CD14-positive monocyte (primary cell): ENCODE results near the gene LCAT. TPM values are rescaled to one million over a fixed set of nuclear protein-coding genes. Genes with fewer than 3 reads are reported as not detected.

Experiments used
- DNase-seq, 3 donors: peaks; one replicate each; pipeline ENCODE4 v3.0.0-alpha.2; 2011 to 2022
- H2AFZ ChIP-seq: 2 replicates; pipeline ENCODE4 v1.6.0; 2012; ENCODE audit warnings: mild to moderate bottlenecking, low read depth, low read length, inconsistent platforms; ENCODE audit not compliant: insufficient read depth, poor library complexity, severe bottlenecking
- H3K27ac ChIP-seq, 2 donors: 1 replicate in 1 of 2; 2 replicates in 1 of 2; pipeline ENCODE4 v1.5.1; 2012 to 2013; ENCODE audit warnings: low read length in 2 of 2, control low read depth in 1 of 2, inconsistent platforms in 1 of 2, low read depth in 1 of 2, mild to moderate bottlenecking in 1 of 2
- H3K27me3 ChIP-seq, 2 donors: one replicate each; pipeline versions ENCODE4 v1.6.0 to v1.6.1; 2011 to 2013; ENCODE audit warnings: low read length in 2 of 2; ENCODE audit not compliant: control insufficient read depth in 2 of 2, insufficient read depth in 2 of 2
- H3K36me3 ChIP-seq, 2 donors: replicated peaks in 1 of 2; 1 replicate in 1 of 2; 2 replicates in 1 of 2; pipeline versions ENCODE4 v1.5.1 to v1.6.1; 2012 to 2013; ENCODE audit warnings: low read length in 2 of 2, control low read depth in 1 of 2, inconsistent platforms in 1 of 2, mild to moderate bottlenecking in 1 of 2; ENCODE audit not compliant: insufficient read depth in 2 of 2, control insufficient read depth in 1 of 2
- H3K4me1 ChIP-seq, 2 donors: 1 replicate in 1 of 2; 2 replicates in 1 of 2; pipeline versions ENCODE4 v1.5.1 to v1.6.1; 2012 to 2013; ENCODE audit warnings: low read length in 2 of 2, control low read depth in 1 of 2, inconsistent platforms in 1 of 2, mild to moderate bottlenecking in 1 of 2, moderate library complexity in 1 of 2; ENCODE audit not compliant: insufficient read depth in 2 of 2, control insufficient read depth in 1 of 2
- H3K4me2 ChIP-seq: replicated peaks from 2 replicates; pipeline ENCODE3; 2012; ENCODE audit warnings: low read length, moderate library complexity, mild to moderate bottlenecking; ENCODE audit not compliant: poor library complexity, severe bottlenecking; ENCODE audit errors: extremely low read depth
- H3K4me3 ChIP-seq, 3 experiments: fragments of 200-600 bp in 1 of 3; sonication (generic) in 1 of 3; replicated peaks in 1 of 3; 1 replicate in 2 of 3; 2 replicates in 1 of 3; pipeline ENCODE4 v1.5.1; 2011 to 2013; ENCODE audit warnings: low read length in 3 of 3, mild to moderate bottlenecking in 3 of 3, control low read depth in 2 of 3, low read depth in 2 of 3, inconsistent platforms in 1 of 3, moderate library complexity in 1 of 3
- H3K79me2 ChIP-seq: 2 replicates; pipeline ENCODE4 v1.6.0; 2012; ENCODE audit warnings: mild to moderate bottlenecking, control low read depth, inconsistent platforms, low read length, moderate library complexity; ENCODE audit not compliant: insufficient read depth
- H3K9ac ChIP-seq: 2 replicates; pipeline ENCODE4 v1.6.0; 2017; ENCODE audit warnings: low read length, mild to moderate bottlenecking; ENCODE audit not compliant: insufficient read depth, poor library complexity, severe bottlenecking
- H3K9me3 ChIP-seq, 2 donors: replicated peaks in 1 of 2; 1 replicate in 1 of 2; 2 replicates in 1 of 2; pipeline versions ENCODE4 v1.5.1 to v1.6.1; 2012 to 2013; ENCODE audit warnings: low read length in 2 of 2, control low read depth in 1 of 2; ENCODE audit not compliant: control insufficient read depth in 1 of 2, insufficient read depth in 1 of 2
- H4K20me1 ChIP-seq: 2 replicates; pipeline ENCODE4 v1.6.0; 2012; ENCODE audit warnings: mild to moderate bottlenecking, low read length, control low read depth, moderate library complexity; ENCODE audit not compliant: insufficient read depth
- H3K27ac Mint-ChIP-seq, 7 donors: one replicate each; pipeline ENCODE4 v1.8.0; 2020; ENCODE audit warnings: mild to moderate bottlenecking in 7 of 7, mixed read lengths in 7 of 7, moderate library complexity in 6 of 7, inconsistent platforms in 2 of 7
- H3K27me3 Mint-ChIP-seq, 3 donors: one replicate each; pipeline ENCODE4 v1.8.0; 2021 to 2022; ENCODE audit warnings: low read depth in 3 of 3, mild to moderate bottlenecking in 3 of 3, mixed read lengths in 3 of 3, moderate library complexity in 3 of 3, inconsistent platforms in 1 of 3
- H3K36me3 Mint-ChIP-seq, 2 donors: one replicate each; pipeline ENCODE4 v1.8.0; 2020; ENCODE audit warnings: mixed read lengths in 2 of 2, inconsistent platforms in 1 of 2, mild to moderate bottlenecking in 1 of 2
- H3K4me1 Mint-ChIP-seq: one replicate; pipeline ENCODE4 v1.8.0; 2020; ENCODE audit warnings: mild to moderate bottlenecking, mixed read lengths
- H3K4me3 Mint-ChIP-seq, 2 donors: one replicate each; pipeline ENCODE4 v1.8.0; 2020; ENCODE audit warnings: mild to moderate bottlenecking in 2 of 2, mixed read lengths in 2 of 2, moderate library complexity in 1 of 2
- H3K9me3 Mint-ChIP-seq, 7 donors: one replicate each; pipeline ENCODE4 v1.8.0; 2020 to 2022; ENCODE audit warnings: mixed read lengths in 7 of 7, mild to moderate bottlenecking in 6 of 7, moderate library complexity in 6 of 7, inconsistent platforms in 2 of 7
- CTCF ChIP-seq: fragments of 200-600 bp; IDR thresholded peaks from one replicate; pipeline ENCODE4 v1.8.0; 2022; ENCODE audit warnings: antibody characterized with exemption, mild to moderate bottlenecking
- WGBS: methylation state at CpG from one replicate; pipeline ENCODE4 v1.1.5; 2013; ENCODE audit warnings: missing lambda C conversion rate; ENCODE audit not compliant: insufficient coverage; 5-methylcytosine and 5-hydroxymethylcytosine counted together
- intact Hi-C, 2 donors: fragments of 100-400 bp; cut with micrococcal nuclease; formaldehyde crosslinking; loops; one replicate each; pipeline versions ENCODE4 v1.15.0 to v1.15.1; 2023
- polyA plus RNA-seq, 3 donors: library from polyadenylated mRNA; depleted of rRNA in 1 of 3; unstranded in 2 of 3; stranded (reverse) in 1 of 3; fragments of 300-500 nt in 2 of 3; fragments of >200 nt in 1 of 3; fragmentation: Illumina TruSeq in 2 of 3; gene quantifications; 1 replicate in 2 of 3; 2 replicates in 1 of 3; pipeline ENCODE4 v1.2.3, GENCODE V29; 2012 to 2021

Gene LCAT
- polyA plus RNA-seq, 3 donors = 0.17 to 16.2 TPM; not detected in 1

GRCh38 chr16:67922740-67923139, 21.2 kb downstream of the LCAT start:
- peak overlapping the region in 1 of 7 donors; percentile 54 for H3K27ac Mint-ChIP-seq
- intact Hi-C loops = no loop called here
- peaks cover 31% of the 10 kb centered on the region for H3K79me2 ChIP-seq

GRCh38 chr16:67922221-67922620, 21.7 kb downstream of the LCAT start:
- H3K9me3 Mint-ChIP-seq = no peaks in the 10 kb centered on the region
- no peaks in the 10 kb centered on the region for H3K27me3 ChIP-seq
- H3K4me1 Mint-ChIP-seq = peaks cover 5% of the 10 kb centered on the region
- intact Hi-C loops = no loop called here
- H3K4me2 ChIP-seq = no peak overlapping the region
- peak overlapping the region in 1 of 7 donors; percentile 65 for H3K27ac Mint-ChIP-seq
- no peak overlapping the region for H3K4me3 ChIP-seq
- H3K9ac ChIP-seq = no peak overlapping the region
- peaks cover 0 to 2% (median 0%) of the 10 kb centered on the region in 3 donors for H3K27me3 Mint-ChIP-seq
- no peak overlapping the region for H2AFZ ChIP-seq
- no peaks in the 10 kb centered on the region for H3K9me3 ChIP-seq
- peaks cover 91% of the 10 kb centered on the region for H4K20me1 ChIP-seq
- H3K4me1 ChIP-seq = no peaks in the 10 kb centered on the region
- WGBS = 75% methylated on average over 4 of the region's 5 CpGs
- no peak for TF ChIP-seq CTCF
- peaks cover 46 to 81% of the 10 kb centered on the region in 2 donors for H3K36me3 ChIP-seq
- peaks cover 45 to 69% of the 10 kb centered on the region in 2 donors for H3K36me3 Mint-ChIP-seq
- DNase-seq = no peak
- peaks cover 36% of the 10 kb centered on the region for H3K79me2 ChIP-seq
- no peak overlapping the region for H3K4me3 Mint-ChIP-seq
- H3K27ac ChIP-seq = no peak overlapping the region

More at GRCh38 chr16:67922740-67923139, 21.2 kb downstream of the LCAT start:
- Mint-ChIP-seq H3K4me1 (peaks cover under 1% of the 10 kb centered on the region), H3K9me3 (no peaks in the 10 kb centered on the region), H3K4me3 (no peak overlapping the region), H3K27me3 (peaks cover 0 to 2% (median 0%) of the 10 kb centered on the region in 3 donors), H3K36me3 (peaks cover 44 to 69% of the 10 kb centered on the region in 2 donors)
- 78% methylated on average over 4 of the region's 8 CpGs for WGBS
- Histone ChIP-seq H3K4me2 (no peak overlapping the region), H3K27ac (no peak overlapping the region), H3K9ac (no peak overlapping the region), H3K4me1 (no peaks in the 10 kb centered on the region), H3K36me3 (peaks cover 46 to 81% of the 10 kb centered on the region in 2 donors), H3K9me3 (no peaks in the 10 kb centered on the region), H3K27me3 (no peaks in the 10 kb centered on the region), H4K20me1 (peaks cover 91% of the 10 kb centered on the region), H2AFZ (no peak overlapping the region), H3K4me3 (no peak overlapping the region)
- DNase-seq = no peak
- no peak for TF ChIP-seq CTCF
